HEK293 (cell line): ENCODE results near the gene SLK.

Experiments
- CTCF ChIA-PET: fragments of 350-600 bp; formaldehyde crosslinking; extraction: SDS; loops from one replicate; lab custom pipeline; 2021; ENCODE audit warnings: antibody characterized with exemption; lab: Yijun Ruan, JAX
- POLR2A ChIA-PET: fragments of 300-600 bp; formaldehyde crosslinking; extraction: SDS; loops from one replicate; lab custom pipeline; 2020; ENCODE audit warnings: antibody characterized with exemption, inconsistent platforms; lab: Yijun Ruan, JAX
- H3K27ac ChIP-seq: fragments of 200-500 bp; sonication (Bioruptor generic); 2 replicates; pipeline ENCODE4 v1.5.1; 2014; ENCODE audit warnings: low read depth, low read length, control low read depth, inconsistent platforms; ENCODE audit errors: extremely low read depth
- H3K36me3 ChIP-seq, 2 experiments: fragments of 200-500 bp in 1 of 2; sonication (Bioruptor generic) in 1 of 2; 1 replicate in 1 of 2; 2 replicates in 1 of 2; pipeline ENCODE4 v1.5.1; 2014 to 2017; ENCODE audit warnings: inconsistent platforms in 2 of 2, low read length in 2 of 2; ENCODE audit not compliant: control insufficient read depth in 2 of 2, insufficient read depth in 1 of 2
- H3K4me1 ChIP-seq: fragments of 200-500 bp; sonication (Bioruptor generic); 2 replicates; pipeline ENCODE4 v1.5.1; 2014; ENCODE audit warnings: mild to moderate bottlenecking, low read length, inconsistent platforms; ENCODE audit not compliant: control insufficient read depth, insufficient read depth
- H3K4me3 ChIP-seq: 2 replicates; pipeline ENCODE4 v1.5.1; 2011; ENCODE audit warnings: low read depth, mild to moderate bottlenecking, control low read depth, low read length, moderate library complexity
- H3K9me3 ChIP-seq: fragments of 200-500 bp; sonication (Bioruptor generic); 2 replicates; pipeline ENCODE4 v1.5.1; 2014; ENCODE audit warnings: low read depth, low read length, inconsistent platforms; ENCODE audit not compliant: control insufficient read depth, insufficient read depth
- GLI4 ChIP-seq: fragments of 450-650 bp; formaldehyde crosslinking; IDR thresholded peaks from 2 replicates; pipeline ENCODE4 v1.5.1; 2016; ENCODE audit warnings: missing biosample characterization, missing genetic modification characterization
- GLIS1 ChIP-seq: fragments of 450-650 bp; formaldehyde crosslinking; IDR thresholded peaks from 2 replicates; pipeline ENCODE4 v1.5.1; 2016; ENCODE audit warnings: missing biosample characterization, missing genetic modification characterization
- GLIS2 ChIP-seq: fragments of 450-650 bp; formaldehyde crosslinking; IDR thresholded peaks from 2 replicates; pipeline ENCODE4 v1.5.1; 2016; ENCODE audit warnings: missing biosample characterization, missing genetic modification characterization
- KLF17 ChIP-seq: fragments of 450-650 bp; formaldehyde crosslinking; IDR thresholded peaks from 2 replicates; pipeline ENCODE4 v1.5.1; 2016; ENCODE audit warnings: missing biosample characterization, missing genetic modification characterization
- SALL2 ChIP-seq: fragments of 450-650 bp; formaldehyde crosslinking; IDR thresholded peaks from 2 replicates; pipeline ENCODE4 v1.5.0; 2017; ENCODE audit warnings: missing biosample characterization, mild to moderate bottlenecking, missing genetic modification characterization, borderline replicate concordance
- SCRT1 ChIP-seq: fragments of 450-650 bp; formaldehyde crosslinking; IDR thresholded peaks from 2 replicates; pipeline ENCODE4 v1.5.1; 2016; ENCODE audit warnings: missing biosample characterization, missing genetic modification characterization, borderline replicate concordance
- SP2 ChIP-seq: fragments of 450-650 bp; formaldehyde crosslinking; IDR thresholded peaks from 2 replicates; pipeline ENCODE4 v1.5.1; 2016; ENCODE audit warnings: missing biosample characterization, missing genetic modification characterization
- ZBTB20 ChIP-seq: fragments of 450-650 bp; formaldehyde crosslinking; IDR thresholded peaks from 2 replicates; pipeline ENCODE4 v1.5.1; 2016; ENCODE audit warnings: missing biosample characterization, missing genetic modification characterization
- ZEB2 ChIP-seq: fragments of 450-650 bp; formaldehyde crosslinking; IDR thresholded peaks from 2 replicates; pipeline ENCODE4 v1.5.1; 2016; ENCODE audit warnings: missing biosample characterization, missing genetic modification characterization
- ZNF114 ChIP-seq: fragments of 450-650 bp; formaldehyde crosslinking; IDR thresholded peaks from 2 replicates; pipeline ENCODE4 v1.5.0; 2017; ENCODE audit warnings: missing biosample characterization, missing genetic modification characterization
- ZNF138 ChIP-seq: fragments of 450-650 bp; formaldehyde crosslinking; IDR thresholded peaks from 2 replicates; pipeline ENCODE4 v1.5.1; 2016; ENCODE audit warnings: missing biosample characterization, missing genetic modification characterization, borderline replicate concordance
- ZNF16 ChIP-seq: fragments of 450-650 bp; formaldehyde crosslinking; IDR thresholded peaks from 2 replicates; pipeline ENCODE4 v1.5.1; 2016; ENCODE audit warnings: low read depth, missing biosample characterization, missing genetic modification characterization
- ZNF184 ChIP-seq: fragments of 450-650 bp; IDR thresholded peaks from 2 replicates; pipeline ENCODE4 v1.5.1; 2018; ENCODE audit warnings: missing biosample characterization, mild to moderate bottlenecking, missing genetic modification characterization
- ZNF239 ChIP-seq: fragments of 450-650 bp; formaldehyde crosslinking; IDR thresholded peaks from 2 replicates; pipeline ENCODE4 v1.5.1; 2016; ENCODE audit warnings: missing biosample characterization, missing genetic modification characterization
- ZNF248 ChIP-seq: fragments of 450-650 bp; formaldehyde crosslinking; IDR thresholded peaks from 2 replicates; pipeline ENCODE4 v1.5.1; 2017; ENCODE audit warnings: missing biosample characterization, missing genetic modification characterization
- ZNF266 ChIP-seq: fragments of 450-650 bp; formaldehyde crosslinking; IDR thresholded peaks from 2 replicates; pipeline ENCODE4 v1.5.1; 2016; ENCODE audit warnings: missing biosample characterization, missing genetic modification characterization, low read depth
- ZNF354C ChIP-seq: fragments of 450-650 bp; formaldehyde crosslinking; IDR thresholded peaks from 2 replicates; pipeline ENCODE4 v1.5.1; 2016; ENCODE audit warnings: missing biosample characterization, missing genetic modification characterization, low read depth, borderline replicate concordance
- ZNF366 ChIP-seq: fragments of 450-650 bp; formaldehyde crosslinking; conservative IDR thresholded peaks from 2 replicates; pipeline ENCODE4 v1.5.1; 2016; ENCODE audit warnings: missing biosample characterization, missing genetic modification characterization
- ZNF416 ChIP-seq: fragments of 450-650 bp; formaldehyde crosslinking; IDR thresholded peaks from 2 replicates; pipeline ENCODE4 v1.5.1; 2016; ENCODE audit warnings: missing biosample characterization, missing genetic modification characterization
- ZNF510 ChIP-seq: fragments of 450-650 bp; formaldehyde crosslinking; IDR thresholded peaks from 2 replicates; pipeline ENCODE4 v1.5.1; 2018; ENCODE audit warnings: mild to moderate bottlenecking, missing genetic modification characterization, missing biosample characterization; ENCODE audit not compliant: insufficient replicate concordance
- ZNF521 ChIP-seq: fragments of 450-650 bp; formaldehyde crosslinking; IDR thresholded peaks from 2 replicates; pipeline ENCODE4 v1.5.1; 2017; ENCODE audit warnings: missing biosample characterization, mild to moderate bottlenecking, missing genetic modification characterization
- ZNF548 ChIP-seq: fragments of 450-650 bp; formaldehyde crosslinking; IDR thresholded peaks from 2 replicates; pipeline ENCODE4 v1.5.1; 2016; ENCODE audit warnings: missing biosample characterization, missing genetic modification characterization
- ZNF558 ChIP-seq: fragments of 450-650 bp; formaldehyde crosslinking; IDR thresholded peaks from 2 replicates; pipeline ENCODE4 v1.5.1; 2016; ENCODE audit warnings: missing biosample characterization, missing genetic modification characterization
- ZNF596 ChIP-seq: fragments of 450-650 bp; IDR thresholded peaks from 2 replicates; pipeline ENCODE4 v1.5.0; 2018; ENCODE audit warnings: missing biosample characterization, mild to moderate bottlenecking, missing genetic modification characterization, moderate library complexity
- ZNF626 ChIP-seq: fragments of 450-650 bp; sonication (Bioruptor Pico); formaldehyde crosslinking; IDR thresholded peaks from 2 replicates; pipeline ENCODE4 v1.5.1; 2018; ENCODE audit warnings: missing biosample characterization, missing genetic modification characterization, inconsistent platforms
- ZNF654 ChIP-seq: fragments of 450-650 bp; formaldehyde crosslinking; IDR thresholded peaks from 2 replicates; pipeline ENCODE4 v1.5.1; 2016; ENCODE audit warnings: low read depth, missing biosample characterization, missing genetic modification characterization
- ZNF776 ChIP-seq: fragments of 450-650 bp; formaldehyde crosslinking; IDR thresholded peaks from 2 replicates; pipeline ENCODE4 v1.5.0; 2017; ENCODE audit warnings: missing biosample characterization, missing genetic modification characterization, borderline replicate concordance
- ZXDB ChIP-seq: fragments of 450-650 bp; formaldehyde crosslinking; IDR thresholded peaks from 2 replicates; pipeline ENCODE4 v1.5.1; 2016; ENCODE audit warnings: missing biosample characterization, missing genetic modification characterization
- TF ChIP-seq, protein P1 (sequence below): fragments of 450-650 bp; formaldehyde crosslinking; IDR thresholded peaks from 2 replicates; pipeline ENCODE4; 2016; ENCODE audit warnings: missing biosample characterization, missing genetic modification characterization
- TF ChIP-seq, protein P2 (sequence below): fragments of 450-650 bp; formaldehyde crosslinking; IDR thresholded peaks from 2 replicates; pipeline ENCODE4 v1.5.1; 2016; ENCODE audit warnings: missing biosample characterization, missing genetic modification characterization
- TF ChIP-seq, protein P3 (sequence below): fragments of 450-650 bp; formaldehyde crosslinking; IDR thresholded peaks from 2 replicates; pipeline ENCODE4 v1.5.1; 2017; ENCODE audit warnings: missing biosample characterization, mild to moderate bottlenecking, missing genetic modification characterization, moderate library complexity
- TF ChIP-seq, protein P4 (sequence below): fragments of 450-650 bp; formaldehyde crosslinking; IDR thresholded peaks from 2 replicates; pipeline ENCODE4 v1.5.1; 2017; ENCODE audit warnings: missing biosample characterization, missing genetic modification characterization

SLK gene

GRCh38 chr10:104018471-104018870, 51.5 kb downstream of the SLK start:
- POLR2A ChIA-PET = no interaction called here
- H3K4me1 ChIP-seq = no peaks in the 10 kb centered on the region
- no peak for TF ChIP-seq ZNF596 (tag by site-specific recombination)
- TF ChIP-seq, protein P1, sequence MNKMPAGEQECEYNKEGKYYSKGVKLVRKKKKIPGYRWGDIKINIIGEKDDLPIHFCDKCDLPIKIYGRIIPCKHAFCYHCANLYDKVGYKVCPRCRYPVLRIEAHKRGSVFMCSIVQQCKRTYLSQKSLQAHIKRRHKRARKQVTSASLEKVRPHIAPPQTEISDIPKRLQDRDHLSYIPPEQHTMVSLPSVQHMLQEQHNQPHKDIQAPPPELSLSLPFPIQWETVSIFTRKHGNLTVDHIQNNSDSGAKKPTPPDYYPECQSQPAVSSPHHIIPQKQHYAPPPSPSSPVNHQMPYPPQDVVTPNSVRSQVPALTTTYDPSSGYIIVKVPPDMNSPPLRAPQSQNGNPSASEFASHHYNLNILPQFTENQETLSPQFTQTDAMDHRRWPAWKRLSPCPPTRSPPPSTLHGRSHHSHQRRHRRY (tag by site-specific recombination) = no peak
- TF ChIP-seq GLI4 = no peak
- TF ChIP-seq ZNF16 (tag by site-specific recombination) = no peak
- no peak for TF ChIP-seq ZBTB20 (tag by site-specific recombination)
- TF ChIP-seq ZNF548 = no peak
- no peak for TF ChIP-seq ZNF266 (tag by site-specific recombination)
- TF ChIP-seq SALL2 = no peak
- TF ChIP-seq GLIS2 (tag by site-specific recombination) = no peak
- no peak for TF ChIP-seq SCRT1
- no peak for TF ChIP-seq ZNF558 (tag by site-specific recombination)
- no peak for TF ChIP-seq ZNF654
- no peak for TF ChIP-seq KLF17 (tag by site-specific recombination)
- no peak for TF ChIP-seq SP2
- no peak for TF ChIP-seq ZNF776 (tag by site-specific recombination)
- TF ChIP-seq ZNF521 (tag by site-specific recombination) = no peak
- no peak for TF ChIP-seq ZXDB (tag by site-specific recombination)
- no peak overlapping the region for H3K27ac ChIP-seq
- H3K4me3 ChIP-seq = no peak overlapping the region
- peaks cover 46 to 49% of the 10 kb centered on the region in 2 experiments for H3K36me3 ChIP-seq
- H3K9me3 ChIP-seq = no peaks in the 10 kb centered on the region
- CTCF ChIA-PET = interaction anchor here (0.5 to 1.7 kb wide), 5 partner anchors 10 to 132 kb away, joined by 3 to 4 read pairs (median 3); no protein-coding TSS in a partner anchor

GRCh38 chr10:104020020-104020419, 53.1 kb downstream of the SLK start:
- H3K4me1 ChIP-seq = no peaks in the 10 kb centered on the region
- H3K36me3 ChIP-seq = peaks cover 59 to 61% of the 10 kb centered on the region in 2 experiments
- ChIA-PET POLR2A (no interaction called here), CTCF (interaction anchor here (0.6 to 1.1 kb wide), 4 partner anchors 9 to 308 kb away, joined by 3 to 6 read pairs (median 3); partner anchors contain the start of gene SFR1)
- H3K27ac ChIP-seq = no peak overlapping the region
- no peak overlapping the region for H3K4me3 ChIP-seq
- TF ChIP-seq ZNF354C (tag by site-specific recombination) (no peak), ZNF248 (tag by site-specific recombination) (no peak), ZNF138 (no peak), ZNF114 (no peak), ZNF239 (no peak), ZNF510 (tag by site-specific recombination) (no peak), ZEB2 (tag by site-specific recombination) (no peak), GLIS1 (tag by site-specific recombination) (no peak), ZNF416 (tag by site-specific recombination) (no peak), ZNF366 (tag by site-specific recombination) (no peak), ZNF184 (tag by site-specific recombination) (no peak), ZNF626 (tag by site-specific recombination) (no peak)
- TF ChIP-seq, protein P2, sequence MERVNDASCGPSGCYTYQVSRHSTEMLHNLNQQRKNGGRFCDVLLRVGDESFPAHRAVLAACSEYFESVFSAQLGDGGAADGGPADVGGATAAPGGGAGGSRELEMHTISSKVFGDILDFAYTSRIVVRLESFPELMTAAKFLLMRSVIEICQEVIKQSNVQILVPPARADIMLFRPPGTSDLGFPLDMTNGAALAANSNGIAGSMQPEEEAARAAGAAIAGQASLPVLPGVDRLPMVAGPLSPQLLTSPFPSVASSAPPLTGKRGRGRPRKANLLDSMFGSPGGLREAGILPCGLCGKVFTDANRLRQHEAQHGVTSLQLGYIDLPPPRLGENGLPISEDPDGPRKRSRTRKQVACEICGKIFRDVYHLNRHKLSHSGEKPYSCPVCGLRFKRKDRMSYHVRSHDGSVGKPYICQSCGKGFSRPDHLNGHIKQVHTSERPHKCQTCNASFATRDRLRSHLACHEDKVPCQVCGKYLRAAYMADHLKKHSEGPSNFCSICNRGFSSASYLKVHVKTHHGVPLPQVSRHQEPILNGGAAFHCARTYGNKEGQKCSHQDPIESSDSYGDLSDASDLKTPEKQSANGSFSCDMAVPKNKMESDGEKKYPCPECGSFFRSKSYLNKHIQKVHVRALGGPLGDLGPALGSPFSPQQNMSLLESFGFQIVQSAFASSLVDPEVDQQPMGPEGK = no peak
- TF ChIP-seq, protein P3, sequence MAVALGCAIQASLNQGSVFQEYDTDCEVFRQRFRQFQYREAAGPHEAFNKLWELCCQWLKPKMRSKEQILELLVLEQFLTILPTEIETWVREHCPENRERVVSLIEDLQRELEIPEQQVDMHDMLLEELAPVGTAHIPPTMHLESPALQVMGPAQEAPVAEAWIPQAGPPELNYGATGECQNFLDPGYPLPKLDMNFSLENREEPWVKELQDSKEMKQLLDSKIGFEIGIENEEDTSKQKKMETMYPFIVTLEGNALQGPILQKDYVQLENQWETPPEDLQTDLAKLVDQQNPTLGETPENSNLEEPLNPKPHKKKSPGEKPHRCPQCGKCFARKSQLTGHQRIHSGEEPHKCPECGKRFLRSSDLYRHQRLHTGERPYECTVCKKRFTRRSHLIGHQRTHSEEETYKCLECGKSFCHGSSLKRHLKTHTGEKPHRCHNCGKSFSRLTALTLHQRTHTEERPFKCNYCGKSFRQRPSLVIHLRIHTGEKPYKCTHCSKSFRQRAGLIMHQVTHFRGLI (tag by site-specific recombination) = no peak
- TF ChIP-seq, protein P4, sequence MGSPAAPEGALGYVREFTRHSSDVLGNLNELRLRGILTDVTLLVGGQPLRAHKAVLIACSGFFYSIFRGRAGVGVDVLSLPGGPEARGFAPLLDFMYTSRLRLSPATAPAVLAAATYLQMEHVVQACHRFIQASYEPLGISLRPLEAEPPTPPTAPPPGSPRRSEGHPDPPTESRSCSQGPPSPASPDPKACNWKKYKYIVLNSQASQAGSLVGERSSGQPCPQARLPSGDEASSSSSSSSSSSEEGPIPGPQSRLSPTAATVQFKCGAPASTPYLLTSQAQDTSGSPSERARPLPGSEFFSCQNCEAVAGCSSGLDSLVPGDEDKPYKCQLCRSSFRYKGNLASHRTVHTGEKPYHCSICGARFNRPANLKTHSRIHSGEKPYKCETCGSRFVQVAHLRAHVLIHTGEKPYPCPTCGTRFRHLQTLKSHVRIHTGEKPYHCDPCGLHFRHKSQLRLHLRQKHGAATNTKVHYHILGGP (tag by site-specific recombination) = no peak
- no peaks in the 10 kb centered on the region for H3K9me3 ChIP-seq
